Measurements from ENCODE around the gene PTCH2. TPM values are rescaled to one million over a fixed set of nuclear protein-coding genes. Genes with fewer than 3 reads are reported as not detected.

The PTCH2 gene
- total RNA-seq, 6 experiments from 2014 or later, result 0.37 to 0.81 (median 0.61) TPM

DNA sequence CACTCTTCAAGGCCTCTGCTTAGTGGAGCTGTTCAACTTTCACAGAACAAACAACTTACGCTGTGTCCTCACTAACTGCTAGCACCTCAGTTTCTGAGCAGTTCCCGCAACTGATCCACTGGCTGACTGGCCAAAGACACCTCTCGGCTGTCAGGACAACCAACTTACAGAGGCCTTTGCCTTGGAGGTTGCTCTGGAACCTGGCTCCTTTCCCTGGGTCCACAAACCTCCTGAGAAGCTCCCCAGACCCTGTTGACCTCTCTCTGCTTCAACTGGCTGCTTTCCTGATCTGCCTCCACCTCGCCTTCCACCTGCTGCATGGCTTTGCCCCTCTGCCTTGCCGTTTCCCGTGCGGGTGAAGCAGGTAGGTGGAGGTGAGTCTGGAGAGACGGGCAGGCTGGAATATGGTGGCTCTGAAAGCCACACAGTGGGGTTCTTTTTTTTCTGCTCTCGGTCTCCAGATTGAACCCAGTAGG is 21.8 kb downstream of the PTCH2 start:
- peak overlapping the region; percentile 51 for H3K4me3 Mint-ChIP-seq
- H3K4me1 Mint-ChIP-seq (ENCODE audit: low read depth), result peaks cover 43% of the 10 kb centered on the region
- TF ChIP-seq, protein P1, sequence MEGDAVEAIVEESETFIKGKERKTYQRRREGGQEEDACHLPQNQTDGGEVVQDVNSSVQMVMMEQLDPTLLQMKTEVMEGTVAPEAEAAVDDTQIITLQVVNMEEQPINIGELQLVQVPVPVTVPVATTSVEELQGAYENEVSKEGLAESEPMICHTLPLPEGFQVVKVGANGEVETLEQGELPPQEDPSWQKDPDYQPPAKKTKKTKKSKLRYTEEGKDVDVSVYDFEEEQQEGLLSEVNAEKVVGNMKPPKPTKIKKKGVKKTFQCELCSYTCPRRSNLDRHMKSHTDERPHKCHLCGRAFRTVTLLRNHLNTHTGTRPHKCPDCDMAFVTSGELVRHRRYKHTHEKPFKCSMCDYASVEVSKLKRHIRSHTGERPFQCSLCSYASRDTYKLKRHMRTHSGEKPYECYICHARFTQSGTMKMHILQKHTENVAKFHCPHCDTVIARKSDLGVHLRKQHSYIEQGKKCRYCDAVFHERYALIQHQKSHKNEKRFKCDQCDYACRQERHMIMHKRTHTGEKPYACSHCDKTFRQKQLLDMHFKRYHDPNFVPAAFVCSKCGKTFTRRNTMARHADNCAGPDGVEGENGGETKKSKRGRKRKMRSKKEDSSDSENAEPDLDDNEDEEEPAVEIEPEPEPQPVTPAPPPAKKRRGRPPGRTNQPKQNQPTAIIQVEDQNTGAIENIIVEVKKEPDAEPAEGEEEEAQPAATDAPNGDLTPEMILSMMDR (IDR thresholded peaks at IDR 0.05), result no peak
- no peaks in the 10 kb centered on the region for H3K9me3 Mint-ChIP-seq
- H3K36me3 Mint-ChIP-seq (ENCODE audit: low read depth), result peaks cover 16% of the 10 kb centered on the region
- peaks cover 29% of the 10 kb centered on the region for H3K27me3 Mint-ChIP-seq (ENCODE audit: insufficient read depth)
- peak overlapping the region; percentile 41 for H3K27ac Mint-ChIP-seq
- no peak for DNase-seq

DNA sequence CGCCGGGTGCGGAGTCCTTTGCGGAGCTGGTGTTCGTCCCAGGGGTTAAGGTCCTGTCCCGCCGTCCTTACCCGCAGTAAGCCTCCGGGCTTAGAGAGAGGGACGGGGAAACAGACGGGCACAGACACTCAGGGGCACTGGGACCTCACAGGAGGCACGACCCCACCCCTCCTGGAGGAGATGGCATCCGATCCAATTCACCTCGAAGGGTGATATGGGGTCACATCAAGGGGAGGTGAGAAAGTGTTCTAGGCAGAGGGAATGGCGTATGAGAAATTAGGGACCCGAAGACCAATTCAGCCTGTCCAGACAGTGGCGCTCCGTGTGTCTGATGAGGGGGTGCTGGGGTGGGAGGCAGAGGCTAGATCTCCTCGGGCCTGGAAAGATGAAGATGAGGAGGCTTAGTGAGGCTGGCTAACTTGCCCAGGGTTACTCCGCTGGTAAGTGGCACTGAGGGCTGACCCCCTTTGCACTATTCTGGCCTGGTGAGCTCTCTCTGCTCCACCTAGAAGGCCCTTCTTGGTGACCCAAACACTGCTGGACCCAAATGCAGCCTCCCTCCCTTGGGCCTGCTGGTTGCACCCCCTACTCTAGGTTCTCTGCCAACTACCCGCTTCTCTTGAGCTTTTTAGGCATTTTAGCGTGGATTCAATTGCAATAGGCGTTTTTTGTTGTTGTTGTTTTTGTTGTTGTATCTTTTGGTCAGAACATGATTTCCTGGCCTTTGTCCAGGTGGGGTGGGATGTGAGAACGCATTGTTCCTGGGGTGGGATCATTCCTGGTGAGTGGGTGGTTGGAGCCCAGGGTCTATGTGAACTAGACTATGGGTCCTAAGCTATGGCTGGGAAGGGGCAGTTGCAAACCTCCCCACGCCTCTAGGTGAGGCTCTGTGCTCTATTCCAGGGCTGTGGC is 22.5 kb downstream of the PTCH2 start:
- peaks cover 29% of the 10 kb centered on the region for H3K27me3 Mint-ChIP-seq (ENCODE audit: insufficient read depth)
- peaks cover 44% of the 10 kb centered on the region for H3K4me1 Mint-ChIP-seq (ENCODE audit: low read depth)
- no peak for DNase-seq
- H3K4me3 Mint-ChIP-seq, result peak overlapping the region; percentile 87
- TF ChIP-seq, protein P1 (IDR thresholded peaks at IDR 0.05), result no peak
- peak overlapping the region; percentile 100 for H3K27ac Mint-ChIP-seq
- no peaks in the 10 kb centered on the region for H3K9me3 Mint-ChIP-seq
- peaks cover 19% of the 10 kb centered on the region for H3K36me3 Mint-ChIP-seq (ENCODE audit: low read depth)

DNA sequence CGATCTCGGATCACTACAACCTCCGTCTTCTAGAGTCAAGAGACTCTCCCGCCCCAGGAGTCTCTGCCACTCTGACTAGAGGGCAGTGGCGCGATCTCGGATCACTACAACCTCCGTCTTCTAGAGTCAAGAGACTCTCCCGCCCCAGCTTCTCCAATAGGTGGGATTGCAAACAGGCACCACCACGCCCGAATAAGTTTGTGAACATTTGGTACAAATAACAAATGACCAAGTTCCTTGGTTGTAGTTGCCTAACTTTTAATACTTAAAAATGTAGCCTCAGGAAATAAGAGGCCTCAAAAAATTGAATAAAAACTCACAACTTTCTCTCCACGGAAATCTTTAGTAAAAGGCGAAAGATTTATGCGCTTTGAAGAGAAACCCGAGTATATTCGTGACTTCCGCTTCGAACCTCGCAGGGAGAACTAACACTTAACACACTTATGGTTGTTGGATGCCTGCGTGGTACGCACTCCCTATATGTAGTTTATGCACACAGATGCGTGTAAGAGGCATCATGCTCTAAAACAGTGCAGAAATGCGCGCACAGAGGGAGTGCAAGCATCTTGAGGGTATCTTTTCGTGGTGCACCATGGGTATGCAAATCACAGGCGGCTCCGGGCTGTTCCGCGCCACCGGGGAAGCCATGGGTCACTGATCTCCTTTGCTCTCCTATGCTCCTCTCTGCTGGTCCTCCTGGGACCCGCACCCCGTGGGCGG is 23.3 kb downstream of the PTCH2 start:
- Mint-ChIP-seq H3K27ac (peak overlapping the region; percentile 100), H3K4me3 (peak overlapping the region; percentile 87), H3K4me1 (ENCODE audit: low read depth) (peaks cover 52% of the 10 kb centered on the region), H3K27me3 (ENCODE audit: insufficient read depth) (peaks cover 29% of the 10 kb centered on the region), H3K9me3 (no peaks in the 10 kb centered on the region), H3K36me3 (ENCODE audit: low read depth) (peaks cover 27% of the 10 kb centered on the region)
- DNase-seq, result peak; percentile 99
- TF ChIP-seq, protein P1 (IDR thresholded peaks at IDR 0.05), result no peak

DNA sequence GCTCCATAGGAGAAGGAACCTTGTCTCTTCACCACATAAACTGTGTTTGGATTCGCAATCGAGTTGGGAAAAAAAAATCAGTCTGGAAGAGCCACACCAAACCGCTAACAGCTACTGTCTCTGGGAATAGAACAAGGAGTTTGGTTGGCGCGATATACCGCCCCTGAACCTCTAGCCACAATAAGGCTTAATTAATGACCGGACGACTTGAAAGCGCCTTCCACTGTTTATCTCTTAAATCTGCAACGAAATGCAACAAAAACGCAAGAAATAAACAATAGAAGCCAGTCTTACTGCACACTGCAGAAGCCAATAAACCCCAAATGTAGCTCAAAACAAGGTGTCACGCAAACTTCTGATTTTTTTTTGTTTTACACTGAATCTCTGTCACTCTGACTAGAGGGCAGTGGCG is 23.9 kb downstream of the PTCH2 start:
- peak overlapping the region; percentile 87 for H3K4me3 Mint-ChIP-seq
- no peaks in the 10 kb centered on the region for H3K9me3 Mint-ChIP-seq
- peaks cover 28% of the 10 kb centered on the region for H3K36me3 Mint-ChIP-seq (ENCODE audit: low read depth)
- no peak for DNase-seq
- peak overlapping the region; percentile 100 for H3K27ac Mint-ChIP-seq
- H3K27me3 Mint-ChIP-seq (ENCODE audit: insufficient read depth), result peaks cover 29% of the 10 kb centered on the region
- peaks cover 55% of the 10 kb centered on the region for H3K4me1 Mint-ChIP-seq (ENCODE audit: low read depth)
- TF ChIP-seq, protein P1 (IDR thresholded peaks at IDR 0.05), result peak; percentile 34

DNA sequence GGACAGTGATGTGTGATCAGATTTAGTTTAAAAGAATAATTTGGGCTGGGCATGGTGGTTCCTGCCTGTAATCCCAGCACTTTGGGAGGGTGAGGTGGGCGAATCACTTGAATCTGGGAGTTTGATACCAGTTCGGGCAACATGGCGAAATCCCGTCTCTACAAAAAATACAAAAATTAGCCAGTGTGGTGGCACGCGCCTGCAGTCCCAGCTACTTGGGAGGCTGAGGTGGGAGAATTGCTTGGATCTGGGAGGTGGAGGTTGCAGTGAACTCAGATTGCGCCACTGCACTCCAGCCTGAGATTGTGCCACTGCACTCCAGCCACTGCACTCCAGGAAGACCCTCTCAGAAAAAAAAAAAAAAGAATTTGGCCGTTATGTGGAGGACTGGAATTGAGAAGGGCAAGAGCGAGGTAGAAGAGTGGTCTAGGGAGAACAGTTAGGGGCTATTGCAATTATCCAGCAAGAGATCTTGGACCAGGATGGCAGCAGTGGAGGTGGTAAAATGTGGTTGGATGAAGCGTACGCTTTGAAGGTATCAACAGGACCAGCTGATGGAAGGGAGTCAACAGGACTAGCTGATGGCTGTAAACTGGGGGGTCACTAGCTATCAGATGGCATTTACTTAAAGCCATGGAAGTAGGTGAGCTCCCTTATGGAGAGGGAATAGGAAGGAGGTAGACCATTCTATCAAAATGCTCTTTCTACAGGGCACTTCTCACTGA is 25.1 kb downstream of the PTCH2 start:
- peaks cover 28% of the 10 kb centered on the region for H3K36me3 Mint-ChIP-seq (ENCODE audit: low read depth)
- TF ChIP-seq, protein P1 (IDR thresholded peaks at IDR 0.05), result no peak
- peaks cover 32% of the 10 kb centered on the region for H3K27me3 Mint-ChIP-seq (ENCODE audit: insufficient read depth)
- no peaks in the 10 kb centered on the region for H3K9me3 Mint-ChIP-seq
- H3K27ac Mint-ChIP-seq, result peak overlapping the region; percentile 100
- peaks cover 59% of the 10 kb centered on the region for H3K4me1 Mint-ChIP-seq (ENCODE audit: low read depth)
- no peak for DNase-seq
- H3K4me3 Mint-ChIP-seq, result peak overlapping the region; percentile 87
